ENCODE results near the gene OR10H1. TPM values are rescaled to one million over a fixed set of nuclear protein-coding genes. Genes with fewer than 3 reads are reported as not detected.

The OR10H1 gene
- polyA plus RNA-seq, 2 of the 4 experiments (the other 2 are of a cell fraction), result not detected

- TF ChIP-seq RCOR1 (IDR thresholded peaks at IDR 0.05; ENCODE audit: low read depth, low read length) (no peak), HOXA7 (CRISPR knock-in tag; IDR thresholded peaks at IDR 0.05) (no peak), HOXB5 (CRISPR knock-in tag; IDR thresholded peaks at IDR 0.05) (no peak), HMGXB4 (CRISPR knock-in tag; IDR thresholded peaks at IDR 0.05; ENCODE audit: borderline replicate concordance) (no peak), JUNB (IDR thresholded peaks at IDR 0.05) (no peak), EP300 (IDR thresholded peaks at IDR 0.05) (no peak), BHLHE40 (IDR thresholded peaks at IDR 0.05; ENCODE audit: low read depth, low read length) (no peak)
- H3K4me3 ChIP-seq, result no peak overlapping the region
- no peak for DNase-seq (ENCODE audit: low read depth in 1 of 2, low spot score in 1 of 2)
- H3K4me1 ChIP-seq, result no peaks in the 10 kb centered on the region
- no peaks in the 10 kb centered on the region for H3K9me3 ChIP-seq
- FAIRE-seq, result no peak
- POLR2A ChIA-PET, result no interaction called here
- CTCF ChIA-PET, result interaction anchor here (0.6 kb wide), 1 partner anchor 183 kb away, joined by 5 read pairs; no protein-coding TSS in a partner anchor
- no peak overlapping the region for H3K4me2 ChIP-seq
- ATAC-seq, result no peak
- WGBS (ENCODE audit: missing lambda C conversion rate), result 57% methylated on average over 7 of the region's 7 CpGs
- no peak overlapping the region for H3K27ac ChIP-seq
Measured at GRCh38 chr19:15828121-15828610, 12.7 kb upstream of the OR10H1 start.

GRCh38 chr19:15825753-15826152 is 10.3 kb upstream of the OR10H1 start:
- Histone ChIP-seq H3K4me3 (no peak overlapping the region), H3K9me3 (no peaks in the 10 kb centered on the region), H3K27ac (no peak overlapping the region), H3K4me1 (no peaks in the 10 kb centered on the region), H3K4me2 (no peak overlapping the region)
- ChIA-PET POLR2A (interaction anchor here (2.5 kb wide), 1 partner anchor 11 kb away, joined by 11 read pairs; no protein-coding TSS in a partner anchor), CTCF (no interaction called here)
- ATAC-seq, result no peak
- FAIRE-seq, result no peak
- TF ChIP-seq RFX5 (IDR thresholded peaks at IDR 0.05) (no peak), FOSB (CRISPR knock-in tag; IDR thresholded peaks at IDR 0.05) (no peak), BCL3 (IDR thresholded peaks at IDR 0.05) (no peak), HMGXB4 (CRISPR knock-in tag; IDR thresholded peaks at IDR 0.05; ENCODE audit: borderline replicate concordance) (no peak), CBX8 (IDR thresholded peaks at IDR 0.05) (no peak), HES2 (IDR thresholded peaks at IDR 0.05) (no peak), CEBPB (IDR thresholded peaks at IDR 0.05) (no peak), FOSL2 (IDR thresholded peaks at IDR 0.05) (no peak), FOSL2 (CRISPR knock-in tag; IDR thresholded peaks at IDR 0.05) (no peak), NPAS2 (CRISPR knock-in tag; IDR thresholded peaks at IDR 0.05; ENCODE audit: borderline replicate concordance) (no peak)
- no peak for DNase-seq (ENCODE audit: low read depth in 1 of 2, low spot score in 1 of 2)
- WGBS (ENCODE audit: missing lambda C conversion rate), result 83% methylated on average over 1 of the region's 1 CpG

- 51% methylated on average over 7 of the region's 8 CpGs for WGBS (ENCODE audit: missing lambda C conversion rate)
- ChIA-PET CTCF (interaction anchor here (1.0 kb wide), 1 partner anchor 12 kb away, joined by 3 read pairs; no protein-coding TSS in a partner anchor), POLR2A (no interaction called here)
- DNase-seq (ENCODE audit: low read depth in 1 of 2, low spot score in 1 of 2) (no peak), FAIRE-seq (no peak), ATAC-seq (no peak)
- Histone ChIP-seq H3K4me1 (no peaks in the 10 kb centered on the region), H3K27ac (no peak overlapping the region), H3K4me3 (no peak overlapping the region), H3K9me3 (no peaks in the 10 kb centered on the region), H3K4me2 (no peak overlapping the region)
- TF ChIP-seq ELK1 (IDR thresholded peaks at IDR 0.05; ENCODE audit: low read depth, low read length), result no peak
- no peak for TF ChIP-seq FOSL2 (IDR thresholded peaks at IDR 0.05)
- no peak for TF ChIP-seq FOSL2 (CRISPR knock-in tag; IDR thresholded peaks at IDR 0.05)
- TF ChIP-seq TFCP2L1 (CRISPR knock-in tag; IDR thresholded peaks at IDR 0.05), result no peak
Measured at GRCh38 chr19:15820646-15821045, 5.2 kb upstream of the OR10H1 start.
